Caco-2 (cell line): ENCODE results near the gene KANK3. TPM values are rescaled to one million over a fixed set of nuclear protein-coding genes. Genes with fewer than 3 reads are reported as not detected.

Source experiments
- BruUV-seq: library from RNA; stranded (reverse); fragments of 400-500 nt; replicated peaks from 2 replicates; lab custom pipeline; 2021; lab: Mats Ljungman, UMichigan
- CTCF ChIA-PET: fragments of 300-600 bp; sonication (Branson Sonifier 250); formaldehyde crosslinking; loops from one replicate; lab custom pipeline; 2022; ENCODE audit warnings: antibody characterized with exemption; lab: Charles Lee
- POLR2A ChIA-PET: fragments of 300-600 bp; sonication (Branson Sonifier 250); formaldehyde crosslinking; loops from one replicate; lab custom pipeline; 2022; ENCODE audit warnings: antibody characterized with exemption; lab: Charles Lee
- DNase-seq, 2 experiments: peaks; one replicate each; pipeline versions ENCODE4 v3.0.0 to v3.0.0-alpha.2; 2020 to 2022
- H3K27me3 ChIP-seq: replicated peaks from 2 replicates; pipeline ENCODE4 v1.6.0; 2011; ENCODE audit warnings: low read length; ENCODE audit not compliant: control insufficient read depth, insufficient read depth
- H3K36me3 ChIP-seq: 2 replicates; pipeline ENCODE4 v1.5.1; 2011; ENCODE audit warnings: low read length; ENCODE audit not compliant: control insufficient read depth, insufficient read depth
- H3K4me1 ChIP-seq: fragments of 250-450 bp; sonication (Bioruptor Pico); 2 replicates; pipeline ENCODE4 v1.5.1; 2020; ENCODE audit warnings: mild to moderate bottlenecking
- H3K4me3 ChIP-seq: 2 replicates; pipeline ENCODE4 v1.5.1; 2011; ENCODE audit warnings: low read depth, mild to moderate bottlenecking, control low read depth, low read length
- H3K9me3 ChIP-seq: fragments of 250-450 bp; sonication (Bioruptor Pico); 2 replicates; pipeline ENCODE4 v1.5.1; 2020; ENCODE audit warnings: mild to moderate bottlenecking, moderate library complexity
- H3K27ac Mint-ChIP-seq: one replicate; pipeline ENCODE4 v1.8.0; 2022; ENCODE audit warnings: mixed read lengths; ENCODE audit not compliant: unreplicated experiment
- H3K27me3 Mint-ChIP-seq: one replicate; pipeline ENCODE4 v1.8.0; 2022; ENCODE audit warnings: mixed read lengths; ENCODE audit not compliant: insufficient read depth, unreplicated experiment
- H3K36me3 Mint-ChIP-seq: one replicate; pipeline ENCODE4 v1.8.0; 2022; ENCODE audit warnings: mild to moderate bottlenecking, mixed read lengths; ENCODE audit not compliant: insufficient read depth, unreplicated experiment
- H3K4me1 Mint-ChIP-seq: one replicate; pipeline ENCODE4 v1.8.0; 2022; ENCODE audit warnings: low read depth, mixed read lengths; ENCODE audit not compliant: unreplicated experiment
- H3K4me3 Mint-ChIP-seq: one replicate; pipeline ENCODE4 v1.8.0; 2022; ENCODE audit warnings: mild to moderate bottlenecking, moderate library complexity, mixed read lengths; ENCODE audit not compliant: unreplicated experiment
- H3K9me3 Mint-ChIP-seq: one replicate; pipeline ENCODE4 v1.8.0; 2022; ENCODE audit warnings: mixed read lengths; ENCODE audit not compliant: unreplicated experiment
- CTCF ChIP-seq, 2 experiments: fragments of 200-600 bp in 1 of 2; IDR thresholded peaks; 1 replicate in 1 of 2; 2 replicates in 1 of 2; pipeline versions ENCODE4 v1.5.1 to v1.8.0; 2011 to 2022; ENCODE audit warnings: antibody characterized with exemption in 1 of 2, control low read depth in 1 of 2, inconsistent platforms in 1 of 2, low read depth in 1 of 2, low read length in 1 of 2, mild to moderate bottlenecking in 1 of 2, moderate library complexity in 1 of 2; ENCODE audit not compliant: insufficient read depth in 1 of 2, severe bottlenecking in 1 of 2, unreplicated experiment in 1 of 2
- intact Hi-C: fragments of 100-400 bp; cut with micrococcal nuclease; formaldehyde crosslinking; loops from one replicate; pipeline ENCODE4 v1.10.0; 2022; ENCODE audit not compliant: unreplicated experiment
- total RNA-seq: library from RNA; stranded (reverse); gene quantifications from 2 replicates; pipeline ENCODE4 v1.2.3, GENCODE V29; 2022

The KANK3 gene
- total RNA-seq, 1 experiment from 2014 or later = 1.1 TPM

GRCh38 chr19:8366121-8366581, 23.1 kb upstream of the KANK3 start:
- H3K27me3 Mint-ChIP-seq = no peaks in the 10 kb centered on the region
- Histone ChIP-seq H3K27me3 (no peaks in the 10 kb centered on the region), H3K4me1 (no peaks in the 10 kb centered on the region), H3K36me3 (no peaks in the 10 kb centered on the region), H3K4me3 (no peak overlapping the region), H3K9me3 (no peaks in the 10 kb centered on the region)
- no peak for TF ChIP-seq CTCF (IDR thresholded peaks at IDR 0.05; ENCODE audit: insufficient read depth in 1 of 2, low read depth in 1 of 2, low read length in 1 of 2, severe bottlenecking in 1 of 2, unreplicated experiment in 1 of 2)
- no peak overlapping the region for H3K27ac Mint-ChIP-seq
- intact Hi-C loops = no loop called here
- H3K9me3 Mint-ChIP-seq = no peaks in the 10 kb centered on the region
- H3K4me1 Mint-ChIP-seq = peaks cover 7% of the 10 kb centered on the region
- ChIA-PET CTCF (no interaction called here), POLR2A (no interaction called here)
- no peak for DNase-seq
- H3K4me3 Mint-ChIP-seq = no peak overlapping the region
- H3K36me3 Mint-ChIP-seq = peaks cover 6% of the 10 kb centered on the region
- no TSS peak for BruUV-seq

GRCh38 chr19:8363803-8364771, 21.0 kb upstream of the KANK3 start, which contains the start of gene ANGPTL4:
ANGPTL4 (plus strand) TSS chr19:8364155; CDS start chr19:8364322, 167 bp downstream.
- no peaks in the 10 kb centered on the region for H3K36me3 ChIP-seq
- peak within 1 kb of the TSS; percentile 18 for H3K27ac Mint-ChIP-seq
- no peaks in the 10 kb centered on the region for H3K27me3 ChIP-seq
- no peaks in the 10 kb centered on the region for H3K9me3 ChIP-seq
- peak within 1 kb of the TSS; percentile 51 for H3K4me3 ChIP-seq
- H3K4me1 Mint-ChIP-seq = peaks cover 7% of the 10 kb centered on the region
- H3K36me3 Mint-ChIP-seq = peaks cover 6% of the 10 kb centered on the region
- ChIA-PET POLR2A (interaction anchor here (1.7 kb wide), 1 partner anchor 26 kb away, joined by 9 read pairs; the partner anchor contains the start of gene RAB11B), CTCF (interaction anchor here (0.7 to 1.6 kb wide), 3 partner anchors 10 to 84 kb away, joined by 3 to 4 read pairs (median 3); partner anchors contain the start of gene RAB11B)
- intact Hi-C loops = no loop called here
- no peaks in the 10 kb centered on the region for H3K9me3 Mint-ChIP-seq
- H3K27me3 Mint-ChIP-seq = no peaks in the 10 kb centered on the region
- TF ChIP-seq CTCF (IDR thresholded peaks at IDR 0.05; ENCODE audit: insufficient read depth in 1 of 2, low read depth in 1 of 2, low read length in 1 of 2, severe bottlenecking in 1 of 2, unreplicated experiment in 1 of 2) = peak; percentile 5 to 43
- TSS peak; percentile 53 for BruUV-seq
- H3K4me1 ChIP-seq = no peaks in the 10 kb centered on the region
- DNase-seq = peak; percentile 60 to 64
- peak within 1 kb of the TSS; percentile 72 for H3K4me3 Mint-ChIP-seq
